ENCODE results near the gene TNNI3K. TPM values are rescaled to one million over a fixed set of nuclear protein-coding genes. Genes with fewer than 3 reads are reported as not detected.

TNNI3K gene
- polyA plus RNA-seq, 1 donor (not counting 4 experiments of a cell fraction or from before 2014, with no cell fraction given), result 0.41 TPM

GRCh38 chr1:74470936-74471335 lies 235.7 kb downstream of the TNNI3K start:
- H3K27ac ChIP-seq (ENCODE audit: control insufficient read depth, insufficient read depth, low read length), result no peak overlapping the region
- dilution Hi-C loops (cut with MboI; ENCODE audit: extremely low pct_ligation_motif_present, low sequenced_read_pairs), result no loop called here
- H3K27me3 ChIP-seq (ENCODE audit: control insufficient read depth, extremely low read depth, insufficient read depth, low read length), result no peaks in the 10 kb centered on the region
- no peak overlapping the region for H3K9ac ChIP-seq (ENCODE audit: control insufficient read depth, extremely low read depth, insufficient read depth, low read length)
- H3K4me1 ChIP-seq (ENCODE audit: control insufficient read depth, extremely low read depth, insufficient read depth, low read length), result no peaks in the 10 kb centered on the region
- TF ChIP-seq, protein P1, sequence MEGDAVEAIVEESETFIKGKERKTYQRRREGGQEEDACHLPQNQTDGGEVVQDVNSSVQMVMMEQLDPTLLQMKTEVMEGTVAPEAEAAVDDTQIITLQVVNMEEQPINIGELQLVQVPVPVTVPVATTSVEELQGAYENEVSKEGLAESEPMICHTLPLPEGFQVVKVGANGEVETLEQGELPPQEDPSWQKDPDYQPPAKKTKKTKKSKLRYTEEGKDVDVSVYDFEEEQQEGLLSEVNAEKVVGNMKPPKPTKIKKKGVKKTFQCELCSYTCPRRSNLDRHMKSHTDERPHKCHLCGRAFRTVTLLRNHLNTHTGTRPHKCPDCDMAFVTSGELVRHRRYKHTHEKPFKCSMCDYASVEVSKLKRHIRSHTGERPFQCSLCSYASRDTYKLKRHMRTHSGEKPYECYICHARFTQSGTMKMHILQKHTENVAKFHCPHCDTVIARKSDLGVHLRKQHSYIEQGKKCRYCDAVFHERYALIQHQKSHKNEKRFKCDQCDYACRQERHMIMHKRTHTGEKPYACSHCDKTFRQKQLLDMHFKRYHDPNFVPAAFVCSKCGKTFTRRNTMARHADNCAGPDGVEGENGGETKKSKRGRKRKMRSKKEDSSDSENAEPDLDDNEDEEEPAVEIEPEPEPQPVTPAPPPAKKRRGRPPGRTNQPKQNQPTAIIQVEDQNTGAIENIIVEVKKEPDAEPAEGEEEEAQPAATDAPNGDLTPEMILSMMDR (optimal IDR thresholded peaks at IDR 0.05 in 1 of 3, IDR thresholded peaks at IDR 0.05 in 1 of 3, conservative IDR thresholded peaks at IDR 0.05 in 1 of 3; ENCODE audit: extremely low read depth in 1 of 3, insufficient read depth in 2 of 3, low read length in 3 of 3), result no peak
- no peak for TF ChIP-seq EZH2 (IDR thresholded peaks at IDR 0.05; ENCODE audit: low read length)
- no peaks in the 10 kb centered on the region for H3K79me2 ChIP-seq (ENCODE audit: control insufficient read depth, insufficient read depth, low read length)
- no peaks in the 10 kb centered on the region for H3K9me1 ChIP-seq (ENCODE audit: control insufficient read depth, extremely low read depth, insufficient read depth, low read length)
- no peak overlapping the region for H2AFZ ChIP-seq (ENCODE audit: control insufficient read depth, low read length)
- H3K4me3 ChIP-seq (ENCODE audit: control insufficient read depth in 2 of 3, extremely low read depth in 1 of 3, insufficient read depth in 2 of 3, low read depth in 1 of 3, low read length in 3 of 3), result no peak overlapping the region
- H3K9me3 ChIP-seq (ENCODE audit: control insufficient read depth, low read depth, low read length), result no peaks in the 10 kb centered on the region
- no peak for FAIRE-seq
- DNase-seq (ENCODE audit: low read depth, low spot score), result no peak
- no peaks in the 10 kb centered on the region for H3K36me3 ChIP-seq (ENCODE audit: control insufficient read depth in 2 of 2, extremely low read depth in 1 of 2, insufficient read depth in 2 of 2, low read length in 2 of 2)
- H4K20me1 ChIP-seq (ENCODE audit: control insufficient read depth, extremely low read depth, insufficient read depth, low read length), result no peaks in the 10 kb centered on the region
- H3K4me2 ChIP-seq (ENCODE audit: control insufficient read depth, extremely low read depth, insufficient read depth, low read depth, low read length), result no peak overlapping the region

GRCh38 chr1:74471470-74471869 lies 236.3 kb downstream of the TNNI3K start:
- H3K4me1 ChIP-seq (ENCODE audit: control insufficient read depth, extremely low read depth, insufficient read depth, low read length), result no peaks in the 10 kb centered on the region
- no peak for FAIRE-seq
- H3K4me3 ChIP-seq (ENCODE audit: control insufficient read depth in 2 of 3, extremely low read depth in 1 of 3, insufficient read depth in 2 of 3, low read depth in 1 of 3, low read length in 3 of 3), result no peak overlapping the region
- H2AFZ ChIP-seq (ENCODE audit: control insufficient read depth, low read length), result no peak overlapping the region
- dilution Hi-C loops (cut with MboI; ENCODE audit: extremely low pct_ligation_motif_present, low sequenced_read_pairs), result no loop called here
- H4K20me1 ChIP-seq (ENCODE audit: control insufficient read depth, extremely low read depth, insufficient read depth, low read length), result no peaks in the 10 kb centered on the region
- H3K9me3 ChIP-seq (ENCODE audit: control insufficient read depth, low read depth, low read length), result no peaks in the 10 kb centered on the region
- no peaks in the 10 kb centered on the region for H3K27me3 ChIP-seq (ENCODE audit: control insufficient read depth, extremely low read depth, insufficient read depth, low read length)
- no peak for DNase-seq (ENCODE audit: low read depth, low spot score)
- no peak overlapping the region for H3K27ac ChIP-seq (ENCODE audit: control insufficient read depth, insufficient read depth, low read length)
- TF ChIP-seq, protein P1 (optimal IDR thresholded peaks at IDR 0.05 in 1 of 3, IDR thresholded peaks at IDR 0.05 in 1 of 3, conservative IDR thresholded peaks at IDR 0.05 in 1 of 3; ENCODE audit: extremely low read depth in 1 of 3, insufficient read depth in 2 of 3, low read length in 3 of 3), result no peak
- TF ChIP-seq EZH2 (IDR thresholded peaks at IDR 0.05; ENCODE audit: low read length), result no peak
- H3K79me2 ChIP-seq (ENCODE audit: control insufficient read depth, insufficient read depth, low read length), result no peaks in the 10 kb centered on the region
- no peaks in the 10 kb centered on the region for H3K36me3 ChIP-seq (ENCODE audit: control insufficient read depth in 2 of 2, extremely low read depth in 1 of 2, insufficient read depth in 2 of 2, low read length in 2 of 2)
- no peak overlapping the region for H3K9ac ChIP-seq (ENCODE audit: control insufficient read depth, extremely low read depth, insufficient read depth, low read length)
- no peaks in the 10 kb centered on the region for H3K9me1 ChIP-seq (ENCODE audit: control insufficient read depth, extremely low read depth, insufficient read depth, low read length)
- H3K4me2 ChIP-seq (ENCODE audit: control insufficient read depth, extremely low read depth, insufficient read depth, low read depth, low read length), result no peak overlapping the region
